Neuronal stem cell (in vitro differentiated cells): Measurements from ENCODE around the gene ATOH8.

Experiments
- DNase-seq: peaks from one replicate; pipeline ENCODE4 v3.0.0-alpha.2; 2013; ENCODE audit warnings: low spot score
- H2AFZ ChIP-seq: one replicate; pipeline ENCODE4 v1.6.1; 2013; ENCODE audit warnings: mild to moderate bottlenecking, low read length, inconsistent platforms
- H2AK5ac ChIP-seq: 2 replicates; pipeline ENCODE4 v1.6.1; 2013; ENCODE audit warnings: low read depth, mild to moderate bottlenecking, inconsistent platforms, low read length, moderate library complexity, mixed read lengths
- H2BK120ac ChIP-seq: 2 replicates; pipeline ENCODE4 v1.6.1; 2013; ENCODE audit warnings: low read depth, mild to moderate bottlenecking, inconsistent platforms, low read length, moderate library complexity, mixed read lengths
- H2BK12ac ChIP-seq: one replicate; pipeline ENCODE4 v1.6.1; 2013; ENCODE audit warnings: low read length, inconsistent platforms
- H2BK15ac ChIP-seq: 2 replicates; pipeline ENCODE4 v1.6.1; 2013; ENCODE audit warnings: mild to moderate bottlenecking, low read length, inconsistent platforms, mixed read lengths
- H2BK5ac ChIP-seq: one replicate; pipeline ENCODE4 v1.6.1; 2013; ENCODE audit warnings: inconsistent platforms, mild to moderate bottlenecking, low read length, moderate library complexity
- H3K14ac ChIP-seq: one replicate; pipeline ENCODE4 v1.6.1; 2013; ENCODE audit warnings: low read length, inconsistent platforms
- H3K18ac ChIP-seq: 2 replicates; pipeline ENCODE4 v1.6.1; 2013; ENCODE audit warnings: low read length, inconsistent platforms
- H3K23ac ChIP-seq: 2 replicates; pipeline ENCODE4 v1.6.1; 2013; ENCODE audit warnings: low read depth, mild to moderate bottlenecking, mixed read lengths, low read length, inconsistent platforms; ENCODE audit not compliant: poor library complexity
- H3K27ac ChIP-seq: replicated peaks from 3 replicates; pipeline ENCODE4 v1.5.1; 2013; ENCODE audit warnings: low read length, inconsistent platforms
- H3K27me3 ChIP-seq, 3 experiments: 2 replicates each; pipeline ENCODE4 v1.6.1; 2013; ENCODE audit warnings: low read length in 3 of 3, mild to moderate bottlenecking in 2 of 3, inconsistent platforms in 1 of 3, low read depth in 1 of 3, mixed read lengths in 1 of 3, moderate library complexity in 1 of 3; ENCODE audit not compliant: control insufficient read depth in 3 of 3, insufficient read depth in 3 of 3
- H3K36me3 ChIP-seq, 2 donors: replicated peaks in 1 of 2; 2 replicates each; pipeline ENCODE4 v1.6.1; 2013; ENCODE audit warnings: low read length in 2 of 2; ENCODE audit not compliant: control insufficient read depth in 2 of 2, insufficient read depth in 2 of 2
- H3K4ac ChIP-seq: 2 replicates; pipeline ENCODE4 v1.6.1; 2013; ENCODE audit warnings: inconsistent platforms, mild to moderate bottlenecking, low read length, moderate library complexity
- H3K4me1 ChIP-seq, 2 donors: 1 replicate in 1 of 2; 2 replicates in 1 of 2; pipeline ENCODE4 v1.6.1; 2013; ENCODE audit warnings: low read length in 2 of 2, low read depth in 1 of 2; ENCODE audit not compliant: control insufficient read depth in 2 of 2, insufficient read depth in 1 of 2
- H3K4me2 ChIP-seq: one replicate; pipeline ENCODE4 v1.6.1; 2013; ENCODE audit warnings: mild to moderate bottlenecking, low read length, inconsistent platforms; ENCODE audit not compliant: insufficient read depth, poor library complexity, severe bottlenecking
- H3K4me3 ChIP-seq, 2 donors: 2 replicates each; pipeline ENCODE4 v1.5.1; 2013; ENCODE audit warnings: low read length in 2 of 2, mild to moderate bottlenecking in 2 of 2, inconsistent platforms in 1 of 2, moderate library complexity in 1 of 2
- H3K79me1 ChIP-seq: one replicate; pipeline ENCODE4 v1.6.1; 2013; ENCODE audit warnings: low read depth, mild to moderate bottlenecking, inconsistent platforms, low read length, moderate library complexity
- H3K9ac ChIP-seq: one replicate; pipeline ENCODE4 v1.6.1; 2013; ENCODE audit warnings: mild to moderate bottlenecking, low read depth, low read length, inconsistent platforms; ENCODE audit not compliant: poor library complexity
- H3K9me3 ChIP-seq, 2 donors: replicated peaks in 1 of 2; 2 replicates each; pipeline versions ENCODE3 to v1.6.1; 2013; ENCODE audit warnings: low read length in 2 of 2, mild to moderate bottlenecking in 2 of 2, inconsistent platforms in 1 of 2, low read depth in 1 of 2, mixed read lengths in 1 of 2, moderate library complexity in 1 of 2; ENCODE audit not compliant: control insufficient read depth in 2 of 2, insufficient read depth in 1 of 2
- H4K8ac ChIP-seq: one replicate; pipeline ENCODE4 v1.6.1; 2013; ENCODE audit warnings: low read depth, mild to moderate bottlenecking, inconsistent platforms, low read length, moderate library complexity
- H4K91ac ChIP-seq: one replicate; pipeline ENCODE4 v1.6.1; 2013; ENCODE audit warnings: low read length, low read depth, mild to moderate bottlenecking, inconsistent platforms; ENCODE audit not compliant: poor library complexity
- WGBS, 2 donors: extraction: QIAGEN DNeasy Blood & Tissue Kit; methylation state at CpG; one replicate each; pipeline ENCODE4 v1.1.7; 2013; ENCODE audit warnings: missing lambda C conversion rate in 2 of 2, mixed read lengths in 1 of 2; ENCODE audit not compliant: insufficient read length in 2 of 2, insufficient replicate concordance in 1 of 2; ENCODE audit errors: extremely low coverage in 2 of 2; 5-methylcytosine and 5-hydroxymethylcytosine counted together

Gene ATOH8

GRCh38 chr2:85753035-85753524 lies 711 bp upstream of the ATOH8 start:
- no peak for DNase-seq
- H3K79me1 ChIP-seq: no peaks in the 10 kb centered on the region
- H3K14ac ChIP-seq: no peak overlapping the region
- no peaks in the 10 kb centered on the region for H3K9me3 ChIP-seq
- peak overlapping the region; percentile 61 to 75 for H3K4me3 ChIP-seq
- no peak overlapping the region for H2BK5ac ChIP-seq
- no peak overlapping the region for H4K8ac ChIP-seq
- H3K36me3 ChIP-seq: peaks cover 0 to 4% of the 10 kb centered on the region in 2 donors
- H2BK15ac ChIP-seq: peak overlapping the region; percentile 87
- no peak overlapping the region for H3K4ac ChIP-seq
- peak overlapping the region; percentile 92 for H2AFZ ChIP-seq
- H3K4me1 ChIP-seq: peaks cover 15 to 26% of the 10 kb centered on the region in 2 donors
- peak overlapping the region; percentile 63 for H2BK12ac ChIP-seq
- peak overlapping the region; percentile 22 for H3K9ac ChIP-seq
- H3K4me2 ChIP-seq: peak overlapping the region; percentile 95
- H3K18ac ChIP-seq: peak overlapping the region; percentile 97
- no peak overlapping the region for H3K27ac ChIP-seq
- no CpG with 5 or more reads among the region's 29 CpGs for WGBS, 2 donors
- peak overlapping the region; percentile 44 for H2BK120ac ChIP-seq
- no peak overlapping the region for H4K91ac ChIP-seq
- H2AK5ac ChIP-seq: peak overlapping the region; percentile 24
- no peak overlapping the region for H3K23ac ChIP-seq
- H3K27me3 ChIP-seq: peaks cover 0 to 64% (median 3%) of the 10 kb centered on the region in 3 experiments

GRCh38 chr2:85754313-85755095 lies 713 bp downstream of the ATOH8 start:
- Histone ChIP-seq H2BK5ac (peak overlapping the region; percentile 84), H3K14ac (peak overlapping the region; percentile 73), H2AK5ac (peak overlapping the region; percentile 40), H3K4ac (no peak overlapping the region), H3K4me3 (peak overlapping the region; percentile 61 to 84), H3K27me3 (peaks cover 0 to 64% (median 3%) of the 10 kb centered on the region in 3 experiments), H3K36me3 (peaks cover 0 to 11% of the 10 kb centered on the region in 2 donors), H3K4me1 (peaks cover 6 to 26% of the 10 kb centered on the region in 2 donors), H2BK12ac (peak overlapping the region; percentile 25), H4K8ac (no peak overlapping the region), H3K4me2 (peak overlapping the region; percentile 95), H3K23ac (peak overlapping the region; percentile 38), H3K9ac (peak overlapping the region; percentile 87), H3K9me3 (no peaks in the 10 kb centered on the region), H2AFZ (peak overlapping the region; percentile 92), H3K27ac (no peak overlapping the region), H3K18ac (peak overlapping the region; percentile 97), H2BK15ac (peak overlapping the region; percentile 87), H3K79me1 (peaks cover 7% of the 10 kb centered on the region), H2BK120ac (no peak overlapping the region), H4K91ac (no peak overlapping the region)
- WGBS, 2 donors: no CpG with 5 or more reads among the region's 93 CpGs
- DNase-seq: peak; percentile 56

- Histone ChIP-seq H4K91ac (no peak overlapping the region), H3K4ac (no peak overlapping the region), H2BK120ac (no peak overlapping the region), H2AK5ac (peak overlapping the region; percentile 21), H3K4me2 (peak overlapping the region; percentile 95), H3K14ac (no peak overlapping the region), H2BK5ac (no peak overlapping the region), H3K27me3 (peaks cover 0 to 64% (median 3%) of the 10 kb centered on the region in 3 experiments), H3K9me3 (no peaks in the 10 kb centered on the region), H2BK15ac (no peak overlapping the region), H3K79me1 (peaks cover 7% of the 10 kb centered on the region), H2AFZ (peak overlapping the region; percentile 92), H3K4me3 (peak overlapping the region; percentile 61 to 84), H3K18ac (peak overlapping the region; percentile 20), H3K27ac (no peak overlapping the region), H3K36me3 (peaks cover 0 to 11% of the 10 kb centered on the region in 2 donors), H3K9ac (no peak overlapping the region), H4K8ac (no peak overlapping the region), H3K23ac (no peak overlapping the region), H3K4me1 (peaks cover 6 to 26% of the 10 kb centered on the region in 2 donors), H2BK12ac (no peak overlapping the region)
- no CpG with 5 or more reads among the region's 33 CpGs for WGBS, 2 donors
- DNase-seq: no peak
These were observed 1.6 kb downstream of the ATOH8 start for GRCh38 chr2:85755122-85756027.
